NCI-H82 treated with DMSO at 0.1 percent for 48 hours (cell line): ENCODE data around the gene PACSIN1.

Experiments
- DNase-seq: peaks from one replicate; lab custom pipeline; 2025; ENCODE audit not compliant: unreplicated experiment; lab: John Stamatoyannopoulos, UW

Gene PACSIN1

DNA sequence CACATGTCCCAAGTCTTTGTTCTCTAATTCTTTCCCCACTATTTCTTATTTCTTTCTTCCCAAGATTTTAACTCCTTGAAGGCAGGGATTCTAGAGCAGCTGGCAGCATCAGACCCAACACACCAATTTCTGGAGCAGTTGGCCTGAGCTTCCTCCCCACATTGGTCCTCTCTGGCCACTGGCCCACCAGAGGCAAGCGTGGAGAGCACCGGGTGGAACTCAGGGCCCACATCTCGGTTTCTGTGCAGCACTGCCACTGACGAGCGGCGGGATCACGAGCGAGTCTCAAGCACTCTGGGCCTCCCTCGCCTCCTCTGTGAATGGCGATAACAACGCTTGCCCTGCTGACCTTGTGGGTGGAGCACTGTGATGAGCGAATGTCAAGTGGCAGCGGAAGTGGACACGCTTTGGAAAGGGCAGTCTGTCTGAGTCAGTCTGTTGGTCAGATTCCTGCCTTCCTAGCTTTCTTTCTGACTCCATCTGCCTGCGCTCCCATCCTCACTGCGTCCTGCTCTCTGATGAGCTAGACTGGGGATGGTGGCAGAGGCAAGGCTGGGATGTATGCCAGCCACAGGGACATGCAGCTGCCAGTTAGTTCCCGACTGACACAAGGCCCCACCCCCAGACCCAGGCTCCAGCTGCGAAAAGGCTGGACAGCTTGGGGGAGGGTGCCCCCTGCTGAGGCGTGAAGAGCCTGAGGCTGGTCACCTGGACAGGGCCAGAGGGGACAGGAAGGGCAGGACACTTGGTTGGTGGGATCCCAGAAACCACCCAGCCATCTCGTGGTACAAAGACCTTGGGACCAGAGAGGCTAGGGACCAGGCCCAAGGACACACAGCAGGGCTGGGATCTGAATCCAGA lies 94.7 kb downstream of the PACSIN1 start:
- no peak for DNase-seq

DNA sequence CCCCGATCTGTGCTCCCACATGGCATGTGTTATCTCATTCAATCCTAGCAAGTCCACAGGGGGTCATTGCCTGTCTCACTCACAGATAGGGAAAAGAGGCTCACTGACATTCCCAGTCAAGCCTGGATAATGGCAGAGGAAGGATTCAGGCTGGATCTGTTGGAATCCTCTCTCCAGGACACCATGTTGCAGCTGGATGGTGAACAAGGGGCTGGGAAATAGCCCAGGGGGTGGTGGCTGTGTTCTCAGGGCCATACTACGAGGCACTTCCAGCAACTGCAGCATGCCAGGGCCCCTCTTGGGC lies 95.3 kb downstream of the PACSIN1 start:
- DNase-seq = no peak

DNA sequence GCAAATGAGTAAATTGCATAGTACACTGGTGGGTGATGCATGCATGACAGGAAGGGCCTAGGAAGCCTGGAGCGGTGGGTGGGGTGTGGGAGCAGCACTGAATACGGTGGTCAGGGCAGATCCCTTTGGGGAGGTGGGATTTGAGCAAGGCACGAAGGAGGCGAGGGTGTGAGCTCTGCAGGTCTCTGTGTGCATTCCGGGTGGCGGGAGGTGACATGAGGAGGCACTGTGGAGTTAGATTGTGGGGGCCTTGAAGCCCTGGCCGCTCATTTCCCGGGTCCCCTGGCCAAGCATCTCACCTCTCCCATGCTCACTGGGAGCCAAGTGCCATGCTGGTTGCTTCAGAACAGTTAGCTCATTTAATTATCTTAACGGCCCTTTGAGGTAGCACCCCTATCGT lies 96.5 kb downstream of the PACSIN1 start:
- no peak for DNase-seq

DNA sequence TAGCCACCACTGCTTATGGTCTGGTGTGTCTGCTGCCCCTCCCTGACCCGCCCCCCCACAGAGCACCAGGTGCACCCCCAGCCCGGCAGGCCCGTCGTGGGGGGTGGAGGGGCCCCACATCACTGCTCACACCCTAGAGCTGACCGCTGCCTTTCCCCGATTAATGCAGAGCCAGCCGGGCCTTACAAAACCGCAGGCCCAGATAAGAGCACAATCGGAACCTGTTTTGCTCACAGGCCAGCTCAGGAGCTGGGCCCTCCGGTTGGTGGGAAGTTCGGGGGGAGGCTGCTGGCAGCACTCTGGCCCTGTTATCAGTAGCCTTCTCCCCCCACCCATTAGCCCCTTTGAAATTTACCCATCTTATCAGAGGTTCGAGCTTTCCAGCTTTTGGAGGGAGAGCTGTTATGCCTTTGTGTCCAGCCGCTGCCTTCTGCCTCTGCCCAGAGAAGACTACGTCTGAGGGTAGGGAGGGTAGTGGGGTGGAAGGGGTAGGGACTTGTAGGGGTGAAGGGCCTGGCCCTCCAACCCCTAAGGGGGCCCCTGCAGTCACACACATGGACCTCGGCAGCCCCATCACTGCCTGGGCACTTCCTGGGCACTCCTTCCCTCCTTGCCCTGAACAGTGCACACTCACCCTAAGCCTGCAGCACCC lies 97.1 kb downstream of the PACSIN1 start:
- no peak for DNase-seq

DNA sequence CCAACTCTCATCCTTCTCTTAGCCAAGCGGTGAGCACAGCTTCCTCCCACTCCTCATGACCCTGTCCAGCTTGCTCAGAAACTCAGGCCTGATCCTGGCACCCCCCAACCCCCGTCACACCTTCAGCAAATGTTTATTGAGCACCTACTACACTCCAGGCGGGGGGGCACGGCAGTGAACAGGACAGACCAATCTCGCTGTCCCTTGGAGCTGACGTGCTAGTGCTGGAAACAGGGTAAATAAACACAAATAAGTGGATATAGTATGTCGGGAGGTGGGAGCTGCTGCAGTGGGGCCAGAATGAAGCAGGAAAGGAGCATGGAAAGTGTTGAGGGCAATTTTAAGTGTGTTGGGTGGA lies 97.6 kb downstream of the PACSIN1 start:
- no peak for DNase-seq

DNA sequence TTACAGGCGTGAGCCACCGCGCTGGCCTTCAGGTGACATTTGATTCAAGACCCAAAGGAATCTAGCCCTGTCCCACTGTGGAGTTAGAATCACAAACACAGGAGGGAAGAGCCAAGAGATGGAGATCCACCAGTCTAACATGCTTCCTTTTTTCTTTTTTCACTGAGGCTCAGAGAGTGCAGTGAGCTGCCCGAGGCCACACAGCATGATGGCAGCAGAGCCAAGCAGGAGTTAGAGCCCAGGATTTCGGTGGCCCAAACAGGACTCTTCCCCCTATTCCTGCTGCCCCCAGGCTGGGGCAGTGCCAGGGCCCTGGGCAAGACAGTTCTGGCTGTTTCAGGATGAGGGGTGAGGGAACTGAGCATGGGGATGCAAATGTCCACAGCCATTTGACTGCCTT lies 98.3 kb downstream of the PACSIN1 start:
- DNase-seq = no peak

DNA sequence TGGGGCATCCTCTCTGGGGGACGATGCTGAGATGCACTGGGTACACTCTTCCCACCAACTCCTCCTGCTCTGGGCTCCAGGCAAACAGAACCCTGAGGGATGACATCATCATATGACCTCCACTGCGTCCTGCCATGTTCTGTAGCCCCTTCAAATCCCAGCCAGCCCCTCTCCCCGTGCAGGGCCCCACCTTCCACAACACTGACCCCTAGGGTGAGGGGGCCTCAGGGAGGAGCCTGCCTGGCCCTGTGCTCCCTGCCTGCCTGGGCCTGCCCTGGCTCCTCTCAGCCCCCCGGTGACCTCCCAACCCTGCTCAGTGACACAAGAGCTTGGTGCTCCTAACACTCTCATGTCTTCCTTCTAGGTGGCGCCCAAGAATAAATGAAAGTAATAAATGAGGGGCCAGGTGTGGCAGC lies 99.9 kb downstream of the PACSIN1 start:
- DNase-seq = no peak

DNA sequence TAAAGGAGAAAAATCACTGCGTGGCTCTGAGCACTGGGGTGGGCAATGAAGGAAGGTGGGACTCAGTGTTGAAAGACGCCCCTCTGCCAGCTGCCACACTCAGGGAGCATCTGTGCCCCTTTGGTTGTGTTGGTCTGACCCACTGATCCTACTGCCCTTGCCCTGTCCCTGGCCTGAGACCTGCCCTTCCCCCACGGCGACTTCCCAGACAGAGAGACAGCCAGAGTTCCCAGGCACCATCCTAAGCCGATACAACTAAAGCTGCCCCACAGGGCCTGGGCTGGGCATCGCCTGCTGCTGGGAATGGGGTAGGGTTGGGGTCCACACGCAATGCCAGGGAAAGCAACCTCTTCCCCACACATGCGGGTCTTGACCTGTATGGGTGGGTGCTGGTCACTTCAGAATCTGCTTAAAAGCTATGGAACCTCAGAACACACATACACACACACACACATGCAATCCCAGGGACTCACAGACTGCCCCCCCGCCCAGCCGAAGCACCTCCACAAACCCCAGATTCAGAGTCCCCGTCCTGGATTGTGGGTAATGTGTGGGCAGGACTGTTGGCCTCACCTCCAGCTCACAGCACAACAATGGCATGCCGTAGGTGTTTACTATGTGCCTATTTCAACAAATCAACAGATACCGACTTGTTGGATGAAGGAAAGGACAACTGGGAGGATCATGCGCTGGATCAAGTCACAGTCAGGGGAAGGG lies 101.1 kb downstream of the PACSIN1 start:
- DNase-seq = no peak

DNA sequence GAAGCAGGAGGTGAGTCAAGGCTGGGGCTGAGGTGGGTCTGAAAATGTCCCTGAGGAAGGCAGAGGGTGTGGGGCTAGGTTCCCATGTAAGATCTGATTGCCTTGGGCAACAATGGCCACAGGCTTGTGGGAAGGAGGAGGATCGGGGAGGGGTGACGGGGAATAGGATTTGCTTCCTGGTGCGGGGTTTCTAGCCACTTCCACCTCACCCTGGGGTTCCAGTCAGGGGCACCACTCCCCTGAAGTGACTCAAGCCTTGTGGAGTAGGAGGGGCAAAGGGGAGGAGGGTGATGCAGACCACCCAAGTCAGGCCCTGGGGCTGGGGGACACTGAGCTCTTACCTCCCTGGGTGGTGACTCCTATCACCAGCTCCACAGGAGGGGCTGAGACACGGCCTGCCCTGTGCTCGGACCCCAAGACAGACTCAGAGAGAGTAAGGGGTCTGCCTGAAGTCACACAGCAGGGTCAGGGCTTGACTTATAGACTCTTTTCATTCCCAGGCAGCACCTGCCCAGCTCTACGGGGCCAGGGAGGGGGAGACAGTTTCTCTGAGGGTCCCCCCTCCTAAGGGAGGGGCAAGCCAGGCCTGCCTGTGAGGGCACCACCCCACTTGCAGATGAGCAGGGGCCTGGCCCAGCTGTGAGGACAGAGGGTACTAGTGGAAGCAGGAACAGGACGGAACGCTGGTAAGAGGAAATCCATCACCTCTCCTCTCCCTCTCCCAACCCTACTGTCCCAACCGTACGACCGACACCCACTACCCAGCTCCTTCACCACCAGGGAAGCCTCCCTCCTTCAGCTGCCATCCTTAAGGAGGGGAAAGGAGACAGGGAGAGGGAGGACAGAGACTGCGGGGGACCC lies 102.7 kb downstream of the PACSIN1 start:
- DNase-seq = no peak

DNA sequence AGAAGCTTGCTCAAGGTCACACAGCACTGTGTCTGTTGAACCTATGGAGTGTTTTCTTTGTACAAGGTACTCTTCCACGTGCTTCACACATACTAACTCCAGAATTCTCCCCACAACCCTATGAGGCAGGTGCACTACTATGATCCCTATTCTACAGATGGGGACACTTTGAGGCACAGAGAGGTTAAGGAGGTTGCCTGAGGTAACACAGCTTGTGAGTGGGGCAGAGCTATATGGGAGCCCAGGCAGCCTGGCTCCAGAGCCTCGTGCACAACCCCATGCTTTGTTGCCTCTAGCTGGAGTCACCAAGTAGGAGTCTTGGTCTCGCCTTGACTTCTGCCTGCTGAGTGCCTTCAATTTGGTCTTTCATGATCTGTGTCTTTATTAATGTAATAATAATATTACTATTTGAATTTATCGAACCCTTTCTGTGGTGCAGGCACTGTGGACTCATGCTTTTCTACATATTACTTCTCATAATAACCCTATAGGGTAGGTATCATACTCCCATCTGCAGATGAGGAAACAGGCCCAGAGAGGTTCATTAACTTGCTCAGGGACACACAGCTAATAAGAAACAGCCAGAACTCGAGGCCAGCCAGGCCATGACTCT lies 103.6 kb downstream of the PACSIN1 start:
- DNase-seq = no peak

DNA sequence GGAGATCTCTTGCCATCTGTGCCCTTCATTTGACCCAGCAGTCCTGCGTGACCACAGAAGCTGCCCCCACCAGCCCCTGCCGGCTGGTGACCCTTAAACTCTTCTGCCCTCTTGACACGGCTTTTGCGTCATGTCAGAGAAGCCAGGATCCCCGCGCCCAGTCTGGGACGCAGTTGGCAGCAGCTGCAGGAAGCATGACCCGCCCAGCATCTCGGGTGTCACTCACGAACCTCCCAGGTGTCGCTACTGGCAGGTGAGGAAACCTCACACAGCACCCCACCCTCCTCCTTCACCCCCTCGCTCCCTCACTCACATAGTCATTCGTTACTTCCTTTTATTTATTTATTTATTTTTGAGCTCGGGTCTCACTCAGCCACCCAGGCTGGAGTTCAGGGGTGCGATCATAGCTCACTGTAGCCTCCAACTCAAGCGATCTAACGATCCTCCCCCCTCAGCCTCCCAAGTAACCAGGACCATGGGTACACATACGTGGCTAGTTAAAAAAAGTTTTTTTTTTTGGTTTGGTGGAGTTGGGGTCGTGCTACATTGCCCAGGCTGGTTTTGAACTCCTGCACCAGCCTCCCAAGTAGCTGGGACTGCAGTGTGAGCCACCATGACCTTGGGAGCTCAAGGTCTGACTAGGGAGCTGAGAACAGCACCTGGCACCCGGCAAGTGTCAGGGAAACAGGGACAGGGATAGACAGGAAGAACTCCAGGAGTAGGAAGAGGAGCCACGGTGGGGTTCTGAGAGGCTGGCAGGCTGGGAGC lies 104.4 kb downstream of the PACSIN1 start:
- DNase-seq = no peak

DNA sequence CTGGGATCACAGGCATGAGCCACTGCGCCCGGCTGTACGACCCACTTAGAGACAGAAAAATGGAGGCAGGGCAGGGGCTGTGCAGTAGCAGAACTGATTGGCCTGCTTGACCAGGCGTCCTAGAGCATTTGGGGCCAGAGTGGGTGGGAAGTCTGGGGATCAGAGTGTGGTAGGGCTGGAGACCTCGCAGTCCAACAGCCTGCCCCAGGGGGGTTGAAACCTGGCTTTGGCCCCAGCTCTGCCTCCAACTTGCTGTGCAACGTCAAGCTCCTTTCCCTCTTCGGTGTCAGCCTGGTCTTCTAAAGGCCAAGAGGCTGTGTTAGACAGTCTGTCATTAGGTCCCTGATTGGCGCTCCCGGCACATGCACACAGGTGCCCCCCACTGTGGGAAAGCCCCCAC lies 105.5 kb downstream of the PACSIN1 start:
- DNase-seq = no peak

DNA sequence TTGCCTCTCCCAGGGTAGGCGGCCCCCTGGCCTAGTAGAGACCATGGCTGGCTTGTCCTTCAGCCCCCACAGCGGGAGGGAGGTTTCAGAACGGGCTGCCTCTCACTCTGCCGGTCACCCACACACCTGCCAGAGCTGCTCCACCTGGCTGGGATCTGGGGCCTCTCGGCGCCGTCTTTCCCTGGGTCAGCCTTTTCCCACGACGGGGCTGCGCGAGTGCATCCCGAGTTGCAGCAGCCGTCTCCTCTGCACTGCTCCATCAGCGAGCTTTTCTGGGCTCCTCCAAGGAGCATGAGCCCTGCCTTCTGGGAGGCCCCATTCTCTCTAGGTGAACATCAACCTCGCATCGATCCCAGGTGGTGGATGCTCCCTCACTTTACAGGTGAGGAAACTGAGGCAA lies 106.1 kb downstream of the PACSIN1 start:
- no peak for DNase-seq

DNA sequence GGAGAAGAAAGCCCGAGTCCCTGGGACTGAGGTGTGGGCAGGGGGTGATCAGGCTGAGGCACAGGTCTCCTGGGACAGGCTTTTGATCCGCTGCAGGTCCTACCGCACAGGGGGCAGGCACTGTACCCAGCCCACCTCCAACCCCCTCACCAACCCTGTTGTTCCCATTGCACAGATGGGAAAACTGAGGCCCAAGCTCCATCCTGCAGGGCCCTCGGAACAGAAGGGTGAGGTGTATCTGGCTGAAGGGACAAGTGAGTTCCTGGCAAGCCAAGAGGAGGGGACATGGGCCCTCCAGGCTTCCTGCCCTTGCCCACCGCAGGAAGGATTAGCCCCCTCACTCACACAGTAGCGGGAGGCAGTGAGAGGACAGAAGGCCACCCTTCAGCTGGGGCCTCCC lies 106.7 kb downstream of the PACSIN1 start:
- no peak for DNase-seq

DNA sequence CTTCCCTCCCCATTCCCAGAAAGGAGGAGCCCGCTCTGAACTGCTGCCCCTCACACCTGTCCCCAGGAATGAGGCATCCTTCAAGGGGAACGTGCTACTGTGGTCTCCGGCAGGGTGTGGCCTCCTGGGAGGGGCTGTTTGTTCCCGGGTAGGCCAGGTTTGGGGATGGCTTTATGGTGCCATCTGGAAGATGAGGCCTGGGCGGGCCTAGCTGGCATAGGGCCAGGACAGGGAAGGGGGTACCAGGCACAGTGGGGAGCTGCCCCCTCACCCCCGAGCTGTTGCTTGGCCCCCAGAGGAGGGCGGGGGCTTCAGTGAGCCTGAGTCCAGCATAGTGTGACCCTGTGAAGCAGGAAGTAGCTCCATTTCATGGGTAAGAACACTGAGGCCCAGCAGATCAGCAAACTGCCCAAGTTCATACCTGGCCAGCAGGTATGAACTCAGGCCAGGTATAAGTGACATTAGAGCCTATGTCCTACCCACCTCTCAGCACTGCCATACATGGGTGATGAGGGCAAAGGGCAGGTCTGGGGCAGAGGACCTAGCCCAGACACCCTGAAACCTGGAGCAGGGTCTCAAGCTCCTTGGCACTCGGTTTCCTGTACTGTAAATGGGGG lies 107.8 kb downstream of the PACSIN1 start:
- DNase-seq = no peak

DNA sequence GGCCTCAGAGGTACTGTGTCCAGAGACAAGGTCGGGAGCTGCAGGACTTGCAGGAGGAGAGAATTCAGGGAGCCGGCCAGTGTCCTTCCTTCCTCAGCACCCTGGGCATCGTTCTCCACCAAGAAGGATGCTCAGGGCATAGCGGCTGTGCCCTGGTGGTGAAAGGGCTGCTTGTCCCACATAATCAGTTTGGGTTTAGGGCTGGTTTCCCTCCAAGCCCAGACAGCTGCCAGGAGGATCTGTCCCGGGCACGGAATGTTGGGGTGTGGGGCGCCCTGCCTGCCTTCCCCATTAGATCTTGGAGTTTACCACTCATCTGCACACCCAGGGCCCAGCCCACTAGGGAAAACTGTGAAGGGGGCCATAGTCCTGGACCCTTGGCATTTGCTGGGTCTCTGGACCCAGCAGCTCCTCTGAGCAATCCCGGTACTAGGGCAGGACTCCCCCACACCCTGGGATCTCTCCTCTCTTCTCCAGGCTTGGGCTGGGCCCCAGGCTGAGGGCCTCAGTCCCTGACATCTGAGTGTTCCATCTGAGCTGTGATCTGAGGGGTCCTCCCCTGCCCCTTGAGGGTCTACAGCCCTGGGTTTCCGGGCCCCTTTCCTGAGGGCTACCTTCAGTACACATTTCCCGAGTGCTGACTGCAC lies 108.9 kb downstream of the PACSIN1 start:
- no peak for DNase-seq

DNA sequence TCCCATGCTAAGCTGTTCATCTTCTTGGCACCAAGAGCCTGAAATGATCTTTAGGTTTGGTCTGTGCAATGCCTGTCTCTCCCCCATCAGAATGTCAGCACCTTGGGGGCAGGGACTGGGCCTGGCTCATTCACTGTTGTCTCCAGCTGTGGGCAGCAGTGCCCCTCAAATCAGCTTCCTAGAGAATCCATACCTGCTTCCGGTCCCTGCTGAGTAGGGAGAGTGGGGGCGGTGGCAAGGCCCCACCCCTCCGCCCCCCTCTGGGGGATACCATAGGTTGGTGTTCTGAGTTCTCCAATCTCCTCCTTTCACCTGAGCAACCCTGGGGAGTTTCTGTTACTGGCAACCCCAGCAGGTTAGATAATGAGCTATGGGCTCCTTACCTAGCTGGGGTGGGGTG lies 109.5 kb downstream of the PACSIN1 start:
- DNase-seq = no peak

DNA sequence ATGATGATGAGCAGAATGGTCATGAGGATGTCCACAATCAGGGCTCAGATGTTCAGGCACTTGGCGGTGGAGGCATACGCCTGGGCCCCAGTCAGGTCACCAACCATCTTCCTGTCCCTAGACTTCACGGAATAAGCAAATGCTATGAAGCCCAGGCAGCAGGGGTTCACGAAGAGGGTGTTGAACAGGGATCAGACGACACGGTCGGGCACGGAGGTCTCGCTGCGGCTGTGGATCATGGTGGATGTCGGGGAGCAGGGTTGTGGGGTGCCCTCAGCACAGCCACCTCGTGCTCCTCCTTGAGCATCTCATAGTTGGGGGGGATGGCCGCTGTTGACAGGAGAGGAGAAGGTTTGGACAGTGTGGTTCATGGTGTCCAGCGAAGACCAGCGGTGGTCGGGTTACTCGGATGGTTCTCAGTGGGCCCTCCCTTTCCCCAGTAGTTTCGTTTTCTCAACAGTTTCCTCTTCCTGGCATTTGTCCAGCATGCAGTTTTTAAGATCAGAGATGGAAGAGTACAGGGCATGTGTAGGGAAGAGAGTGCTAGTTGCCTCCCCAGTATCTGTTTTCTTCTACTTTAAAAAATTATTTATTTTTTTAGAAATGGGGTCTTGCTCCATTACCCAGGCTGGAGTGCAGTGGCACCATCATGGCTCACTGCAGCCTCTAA lies 110.5 kb downstream of the PACSIN1 start:
- DNase-seq = no peak
